Neural progenitor cell (in vitro differentiated cells): ENCODE measurements around the gene UNC80.

Source experiments
- CTCF ChIP-seq: fragments of 200-600 bp; sonication (generic); IDR thresholded peaks from 2 replicates; pipeline ENCODE4 v1.5.1; 2017; ENCODE audit warnings: antibody characterized with exemption, mild to moderate bottlenecking
- EZH2 ChIP-seq: fragments of 200-600 bp; sonication (generic); IDR thresholded peaks from 2 replicates; pipeline ENCODE4 v1.6.1; 2017; ENCODE audit warnings: antibody characterized with exemption, mild to moderate bottlenecking, moderate library complexity

- TF ChIP-seq EZH2 (no peak), CTCF (no peak)
These were observed 222.3 kb downstream of the UNC80 start for GRCh38 chr2:209993968-209994367.
